ENCODE data around the gene SPATA2L.

DNA sequence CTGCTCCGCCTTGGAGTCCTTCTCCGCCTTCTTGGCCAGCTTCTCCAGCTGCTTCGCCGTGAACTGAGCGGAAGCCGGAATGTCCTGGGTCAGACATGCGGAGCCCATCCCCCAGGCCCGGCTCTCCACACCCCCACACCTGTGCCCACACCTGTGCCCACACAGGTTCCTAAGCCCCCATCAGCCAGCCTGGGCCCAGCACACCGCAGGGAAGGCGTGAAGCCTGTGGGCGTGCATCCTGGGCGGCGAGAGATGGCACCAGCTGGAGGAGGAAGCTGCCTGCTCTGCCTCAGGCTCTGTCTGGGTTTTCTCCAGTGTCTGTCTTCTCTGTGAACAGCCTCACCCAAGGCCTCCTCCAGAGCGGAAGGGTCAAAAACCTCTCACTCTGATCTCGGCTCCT is 49.9 kb downstream of the SPATA2L start:
- no peak for TF ChIP-seq POLR2AphosphoS5 (IDR thresholded peaks at IDR 0.05)
- TF ChIP-seq, protein P1, sequence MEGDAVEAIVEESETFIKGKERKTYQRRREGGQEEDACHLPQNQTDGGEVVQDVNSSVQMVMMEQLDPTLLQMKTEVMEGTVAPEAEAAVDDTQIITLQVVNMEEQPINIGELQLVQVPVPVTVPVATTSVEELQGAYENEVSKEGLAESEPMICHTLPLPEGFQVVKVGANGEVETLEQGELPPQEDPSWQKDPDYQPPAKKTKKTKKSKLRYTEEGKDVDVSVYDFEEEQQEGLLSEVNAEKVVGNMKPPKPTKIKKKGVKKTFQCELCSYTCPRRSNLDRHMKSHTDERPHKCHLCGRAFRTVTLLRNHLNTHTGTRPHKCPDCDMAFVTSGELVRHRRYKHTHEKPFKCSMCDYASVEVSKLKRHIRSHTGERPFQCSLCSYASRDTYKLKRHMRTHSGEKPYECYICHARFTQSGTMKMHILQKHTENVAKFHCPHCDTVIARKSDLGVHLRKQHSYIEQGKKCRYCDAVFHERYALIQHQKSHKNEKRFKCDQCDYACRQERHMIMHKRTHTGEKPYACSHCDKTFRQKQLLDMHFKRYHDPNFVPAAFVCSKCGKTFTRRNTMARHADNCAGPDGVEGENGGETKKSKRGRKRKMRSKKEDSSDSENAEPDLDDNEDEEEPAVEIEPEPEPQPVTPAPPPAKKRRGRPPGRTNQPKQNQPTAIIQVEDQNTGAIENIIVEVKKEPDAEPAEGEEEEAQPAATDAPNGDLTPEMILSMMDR (IDR thresholded peaks at IDR 0.05 in 8 of 11, conservative IDR thresholded peaks at IDR 0.05 in 3 of 11): no peak
